Astrocyte (in vitro differentiated cells and primary cell): ENCODE data around the gene KCNAB3.

Experiments
- EZH2 ChIP-seq: IDR thresholded peaks from 2 replicates; pipeline ENCODE4 v1.6.1; 2012; ENCODE audit warnings: mild to moderate bottlenecking, low read length, inconsistent platforms; ENCODE audit not compliant: insufficient read depth
- TF ChIP-seq, protein P1 (sequence below): IDR thresholded peaks from 2 replicates; pipeline ENCODE4 v1.5.1; 2011; ENCODE audit warnings: low read depth, mild to moderate bottlenecking, inconsistent platforms, low read length, moderate library complexity; ENCODE audit not compliant: insufficient read depth

GRCh38 chr17:7974638-7975131, 45.0 kb upstream of the KCNAB3 start:
- TF ChIP-seq EZH2, result no peak
- TF ChIP-seq, protein P1, sequence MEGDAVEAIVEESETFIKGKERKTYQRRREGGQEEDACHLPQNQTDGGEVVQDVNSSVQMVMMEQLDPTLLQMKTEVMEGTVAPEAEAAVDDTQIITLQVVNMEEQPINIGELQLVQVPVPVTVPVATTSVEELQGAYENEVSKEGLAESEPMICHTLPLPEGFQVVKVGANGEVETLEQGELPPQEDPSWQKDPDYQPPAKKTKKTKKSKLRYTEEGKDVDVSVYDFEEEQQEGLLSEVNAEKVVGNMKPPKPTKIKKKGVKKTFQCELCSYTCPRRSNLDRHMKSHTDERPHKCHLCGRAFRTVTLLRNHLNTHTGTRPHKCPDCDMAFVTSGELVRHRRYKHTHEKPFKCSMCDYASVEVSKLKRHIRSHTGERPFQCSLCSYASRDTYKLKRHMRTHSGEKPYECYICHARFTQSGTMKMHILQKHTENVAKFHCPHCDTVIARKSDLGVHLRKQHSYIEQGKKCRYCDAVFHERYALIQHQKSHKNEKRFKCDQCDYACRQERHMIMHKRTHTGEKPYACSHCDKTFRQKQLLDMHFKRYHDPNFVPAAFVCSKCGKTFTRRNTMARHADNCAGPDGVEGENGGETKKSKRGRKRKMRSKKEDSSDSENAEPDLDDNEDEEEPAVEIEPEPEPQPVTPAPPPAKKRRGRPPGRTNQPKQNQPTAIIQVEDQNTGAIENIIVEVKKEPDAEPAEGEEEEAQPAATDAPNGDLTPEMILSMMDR, result no peak
